HepG2 (cell line): Measurements from ENCODE around the gene SNRPD1. TPM values are rescaled to one million over a fixed set of nuclear protein-coding genes. Genes with fewer than 3 reads are reported as not detected.

Experiments
- JARID2 ChIP-seq: sonication (generic); formaldehyde crosslinking; IDR thresholded peaks from 2 replicates; pipeline ENCODE4 v1.8.1; 2023; ENCODE audit warnings: missing genetic modification reagents, inconsistent platforms; ENCODE audit not compliant: insufficient replicate concordance
- MTF1 ChIP-seq: sonication (generic); formaldehyde crosslinking; IDR thresholded peaks from 2 replicates; pipeline ENCODE4 v1.5.0; 2020; ENCODE audit warnings: missing genetic modification reagents
- MXD1 ChIP-seq: sonication (generic); formaldehyde crosslinking; IDR thresholded peaks from 2 replicates; pipeline ENCODE4 v1.4.0; 2020; ENCODE audit warnings: mild to moderate bottlenecking, missing genetic modification reagents
- NFE2L2 ChIP-seq: fragments of 150-350 bp; IDR thresholded peaks from 2 replicates; pipeline ENCODE4 v1.6.1; 2014; ENCODE audit warnings: low read length
- THAP9 ChIP-seq: sonication (generic); formaldehyde crosslinking; IDR thresholded peaks from 2 replicates; pipeline ENCODE4; 2020; ENCODE audit warnings: missing genetic modification reagents, mild to moderate bottlenecking, borderline replicate concordance
- ZBTB20 ChIP-seq: sonication (generic); formaldehyde crosslinking; IDR thresholded peaks from 2 replicates; pipeline ENCODE4 v1.8.1; 2023; ENCODE audit warnings: missing genetic modification reagents, low read depth, mild to moderate bottlenecking, borderline replicate concordance
- ZFP36L1 ChIP-seq: sonication (generic); formaldehyde crosslinking; IDR thresholded peaks from 2 replicates; pipeline ENCODE4 v1.8.0; 2022; ENCODE audit warnings: mild to moderate bottlenecking, missing genetic modification reagents, moderate library complexity
- ZFP90 ChIP-seq: sonication (generic); formaldehyde crosslinking; IDR thresholded peaks from 2 replicates; pipeline ENCODE4 v1.8.0; 2022; ENCODE audit warnings: missing genetic modification reagents, mild to moderate bottlenecking, inconsistent platforms, borderline replicate concordance
- ZKSCAN5 ChIP-seq: sonication (generic); formaldehyde crosslinking; IDR thresholded peaks from 2 replicates; pipeline ENCODE4 v1.5.1; 2020; ENCODE audit warnings: mild to moderate bottlenecking, missing genetic modification reagents
- ZMAT3 ChIP-seq: sonication (generic); formaldehyde crosslinking; conservative IDR thresholded peaks from 2 replicates; pipeline ENCODE4 v1.7.0; 2021; ENCODE audit warnings: missing genetic modification reagents
- ZNF280B ChIP-seq: sonication (generic); formaldehyde crosslinking; IDR thresholded peaks from 2 replicates; pipeline ENCODE4 v1.5.0; 2020; ENCODE audit warnings: missing genetic modification reagents, mild to moderate bottlenecking, borderline replicate concordance
- ZNF280D ChIP-seq: sonication (generic); formaldehyde crosslinking; IDR thresholded peaks from 2 replicates; pipeline ENCODE4 v1.5.1; 2020; ENCODE audit warnings: mild to moderate bottlenecking, missing genetic modification reagents
- ZNF784 ChIP-seq: sonication (generic); formaldehyde crosslinking; IDR thresholded peaks from 2 replicates; pipeline ENCODE4 v1.5.1; 2020; ENCODE audit warnings: missing genetic modification reagents, mild to moderate bottlenecking, borderline replicate concordance
- ZSCAN25 ChIP-seq: sonication (generic); formaldehyde crosslinking; IDR thresholded peaks from 2 replicates; pipeline ENCODE4 v1.8.0; 2022; ENCODE audit warnings: mild to moderate bottlenecking, missing genetic modification reagents
- polyA plus RNA-seq, 8 experiments: library from polyadenylated mRNA; depleted of rRNA in 3 of 8; stranded (reverse) in 7 of 8; unstranded in 1 of 8; fragments of >200 nt; fragmentation: Illumina TruSeq in 4 of 8; extraction: Trizol in 4 of 8; gene quantifications; 2 replicates each; pipeline versions ENCODE4 v1.2.1 to v1.2.3, GENCODE V29; 2011 to 2016; ENCODE audit warnings: low read depth in 4 of 8, missing spikeins in 1 of 8, mixed read lengths in 1 of 8; ENCODE audit not compliant: insufficient read depth in 1 of 8
- total RNA-seq, 5 experiments: library from RNA; depleted of rRNA; stranded (reverse); fragments of >200 nt; fragmentation: Illumina TruSeq; extraction: Trizol; gene quantifications; 2 replicates each; pipeline ENCODE4 v1.2.3, GENCODE V29; 2016; ENCODE audit warnings: low read depth in 1 of 5
- TF ChIP-seq, protein P1 (sequence below): sonication (generic); formaldehyde crosslinking; IDR thresholded peaks from 2 replicates; pipeline ENCODE4 v1.4.0; 2020; ENCODE audit warnings: mild to moderate bottlenecking, low read depth, missing genetic modification reagents

The SNRPD1 gene
- total and polyA plus RNA-seq, 2 of the 13 experiments (the other 11 are each of a cell fraction or from before 2014, with no cell fraction given) = 22.7 to 275 TPM

- TF ChIP-seq, protein P1, sequence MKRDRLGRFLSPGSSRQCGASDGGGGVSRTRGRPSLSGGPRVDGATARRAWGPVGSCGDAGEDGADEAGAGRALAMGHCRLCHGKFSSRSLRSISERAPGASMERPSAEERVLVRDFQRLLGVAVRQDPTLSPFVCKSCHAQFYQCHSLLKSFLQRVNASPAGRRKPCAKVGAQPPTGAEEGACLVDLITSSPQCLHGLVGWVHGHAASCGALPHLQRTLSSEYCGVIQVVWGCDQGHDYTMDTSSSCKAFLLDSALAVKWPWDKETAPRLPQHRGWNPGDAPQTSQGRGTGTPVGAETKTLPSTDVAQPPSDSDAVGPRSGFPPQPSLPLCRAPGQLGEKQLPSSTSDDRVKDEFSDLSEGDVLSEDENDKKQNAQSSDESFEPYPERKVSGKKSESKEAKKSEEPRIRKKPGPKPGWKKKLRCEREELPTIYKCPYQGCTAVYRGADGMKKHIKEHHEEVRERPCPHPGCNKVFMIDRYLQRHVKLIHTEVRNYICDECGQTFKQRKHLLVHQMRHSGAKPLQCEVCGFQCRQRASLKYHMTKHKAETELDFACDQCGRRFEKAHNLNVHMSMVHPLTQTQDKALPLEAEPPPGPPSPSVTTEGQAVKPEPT = no peak
- TF ChIP-seq THAP9 (CRISPR knock-in tag) (peak; percentile 100), MTF1 (0 out of 2 replicates have a peak, but pooled peaks have one; percentile 47), JARID2 (peak; percentile 82), ZSCAN25 (no peak; the same call in 1 of the 2 replicates), ZBTB20 (CRISPR knock-in tag) (no peak), ZKSCAN5 (CRISPR knock-in tag) (peak; percentile 31; the same call in 1 of the 2 replicates), ZMAT3 (CRISPR knock-in tag) (no peak), MXD1 (CRISPR knock-in tag) (peak; percentile 79; the same call in 1 of the 2 replicates), NFE2L2 (no peak), ZNF280B (CRISPR knock-in tag) (no peak), ZNF280D (CRISPR knock-in tag) (peak; percentile 59), ZFP36L1 (CRISPR knock-in tag) (no peak), ZNF784 (peak; percentile 88), ZFP90 (CRISPR knock-in tag) (0 out of 2 replicates have a peak, but pooled peaks have one; percentile 8)
Observed at GRCh38 chr18:21599585-21600525, 12.3 kb upstream of the SNRPD1 start (continued).
